ENCODE data around the gene PAPPA. TPM values are rescaled to one million over a fixed set of nuclear protein-coding genes. Genes with fewer than 3 reads are reported as not detected.

PAPPA gene
- total and polyA plus RNA-seq, 2 of the 8 experiments (the other 6 are each of a cell fraction or from before 2014, with no cell fraction given), result 0.18 to 0.63 TPM

GRCh38 chr9:116144038-116144437 is 9.6 kb upstream of the PAPPA start (continued):
- TF ChIP-seq SAP30 (IDR thresholded peaks at IDR 0.05; ENCODE audit: insufficient read depth, insufficient replicate concordance, low read length) (no peak), TAF1 (IDR thresholded peaks at IDR 0.05; ENCODE audit: low read depth, low read length) (no peak), TAF7 (optimal IDR thresholded peaks at IDR 0.05; ENCODE audit: borderline replicate concordance, low read depth, low read length) (no peak), HDAC2 (IDR thresholded peaks at IDR 0.05; ENCODE audit: borderline replicate concordance in 1 of 2, low read depth in 2 of 2, low read length in 2 of 2) (no peak), POLR2A (IDR thresholded peaks at IDR 0.05; ENCODE audit: control extremely low read depth in 1 of 2, low read depth in 2 of 2, low read length in 2 of 2) (no peak), CBX5 (IDR thresholded peaks at IDR 0.05; ENCODE audit: low read depth, low read length) (no peak)

Measured in H1 (cell line).